ENCODE data around the gene DLGAP1.

The DLGAP1 gene

GRCh38 chr18:4254840-4255239, 200.3 kb downstream of the DLGAP1 start:
- Histone ChIP-seq H3K27me3 (ENCODE audit: low read depth, low read length) (no peaks in the 10 kb centered on the region), H3K79me2 (ENCODE audit: low read length) (no peaks in the 10 kb centered on the region), H4K20me1 (ENCODE audit: insufficient read depth, low read length) (no peaks in the 10 kb centered on the region), H2AFZ (ENCODE audit: low read depth, low read length) (no peak overlapping the region), H3K4me3 (ENCODE audit: low read length) (no peak overlapping the region), H3K4me1 (ENCODE audit: low read length) (peaks cover 55% of the 10 kb centered on the region), H3K36me3 (replicated peaks; ENCODE audit: low read depth, low read length) (no peaks in the 10 kb centered on the region), H3K4me2 (ENCODE audit: low read length) (no peak overlapping the region), H3K27ac (ENCODE audit: low read length) (no peak overlapping the region), H3K9ac (ENCODE audit: low read length) (no peak overlapping the region), H3K9me3 (ENCODE audit: insufficient read depth, low read length) (no peaks in the 10 kb centered on the region)
- TF ChIP-seq EZH2phosphoT487 (IDR thresholded peaks at IDR 0.05; ENCODE audit: low read depth), result no peak
- TF ChIP-seq CTCF (IDR thresholded peaks at IDR 0.05; ENCODE audit: low read depth, low read length), result no peak

GRCh38 chr18:4252829-4253228, 202.3 kb downstream of the DLGAP1 start:
- peaks cover 64% of the 10 kb centered on the region for H3K4me1 ChIP-seq (ENCODE audit: low read length)
- H3K79me2 ChIP-seq (ENCODE audit: low read length), result no peaks in the 10 kb centered on the region
- H3K9me3 ChIP-seq (ENCODE audit: insufficient read depth, low read length), result no peaks in the 10 kb centered on the region
- peak overlapping the region; percentile 60 for H3K4me2 ChIP-seq (ENCODE audit: low read length)
- H3K27me3 ChIP-seq (ENCODE audit: low read depth, low read length), result no peaks in the 10 kb centered on the region
- H3K9ac ChIP-seq (ENCODE audit: low read length), result no peak overlapping the region
- H2AFZ ChIP-seq (ENCODE audit: low read depth, low read length), result peak overlapping the region; percentile 27; the same call in 1 of the 2 replicates
- no peaks in the 10 kb centered on the region for H3K36me3 ChIP-seq (replicated peaks; ENCODE audit: low read depth, low read length)
- no peak overlapping the region; the same call in 1 of the 2 replicates for H3K27ac ChIP-seq (ENCODE audit: low read length)
- TF ChIP-seq CTCF (IDR thresholded peaks at IDR 0.05; ENCODE audit: low read depth, low read length) (no peak), EZH2phosphoT487 (IDR thresholded peaks at IDR 0.05; ENCODE audit: low read depth) (no peak)
- no peaks in the 10 kb centered on the region for H4K20me1 ChIP-seq (ENCODE audit: insufficient read depth, low read length)
- H3K4me3 ChIP-seq (ENCODE audit: low read length), result peak overlapping the region; percentile 39

- Histone ChIP-seq H2AFZ (ENCODE audit: low read depth, low read length) (no peak overlapping the region), H3K4me3 (ENCODE audit: low read length) (peak overlapping the region; percentile 39; the same call in 1 of the 2 replicates), H3K27me3 (ENCODE audit: low read depth, low read length) (no peaks in the 10 kb centered on the region), H3K9me3 (ENCODE audit: insufficient read depth, low read length) (no peaks in the 10 kb centered on the region), H3K4me1 (ENCODE audit: low read length) (peaks cover 62% of the 10 kb centered on the region), H3K36me3 (replicated peaks; ENCODE audit: low read depth, low read length) (no peaks in the 10 kb centered on the region), H4K20me1 (ENCODE audit: insufficient read depth, low read length) (no peaks in the 10 kb centered on the region), H3K4me2 (ENCODE audit: low read length) (peak overlapping the region; percentile 60), H3K27ac (ENCODE audit: low read length) (no peak overlapping the region), H3K79me2 (ENCODE audit: low read length) (no peaks in the 10 kb centered on the region), H3K9ac (ENCODE audit: low read length) (no peak overlapping the region)
- TF ChIP-seq CTCF (IDR thresholded peaks at IDR 0.05; ENCODE audit: low read depth, low read length) (no peak), EZH2phosphoT487 (IDR thresholded peaks at IDR 0.05; ENCODE audit: low read depth) (no peak)
Measured at GRCh38 chr18:4251873-4252272, 203.2 kb downstream of the DLGAP1 start.

GRCh38 chr18:4251206-4251605, 203.9 kb downstream of the DLGAP1 start:
- TF ChIP-seq EZH2phosphoT487 (IDR thresholded peaks at IDR 0.05; ENCODE audit: low read depth) (no peak), CTCF (IDR thresholded peaks at IDR 0.05; ENCODE audit: low read depth, low read length) (no peak)
- H4K20me1 ChIP-seq (ENCODE audit: insufficient read depth, low read length), result no peaks in the 10 kb centered on the region
- no peaks in the 10 kb centered on the region for H3K79me2 ChIP-seq (ENCODE audit: low read length)
- H3K27ac ChIP-seq (ENCODE audit: low read length), result no peak overlapping the region
- no peaks in the 10 kb centered on the region for H3K27me3 ChIP-seq (ENCODE audit: low read depth, low read length)
- no peaks in the 10 kb centered on the region for H3K9me3 ChIP-seq (ENCODE audit: insufficient read depth, low read length)
- H3K36me3 ChIP-seq (replicated peaks; ENCODE audit: low read depth, low read length), result no peaks in the 10 kb centered on the region
- H3K9ac ChIP-seq (ENCODE audit: low read length), result no peak overlapping the region
- no peak overlapping the region for H2AFZ ChIP-seq (ENCODE audit: low read depth, low read length)
- no peak overlapping the region for H3K4me3 ChIP-seq (ENCODE audit: low read length)
- H3K4me1 ChIP-seq (ENCODE audit: low read length), result peaks cover 59% of the 10 kb centered on the region
- peak overlapping the region; percentile 60; the same call in 1 of the 2 replicates for H3K4me2 ChIP-seq (ENCODE audit: low read length)
